Measurements from ENCODE around the gene HEG1. TPM values are rescaled to one million over a fixed set of nuclear protein-coding genes. Genes with fewer than 3 reads are reported as not detected.

The HEG1 gene
- total RNA-seq, 1 experiment from 2014 or later: 34.3 TPM

DNA sequence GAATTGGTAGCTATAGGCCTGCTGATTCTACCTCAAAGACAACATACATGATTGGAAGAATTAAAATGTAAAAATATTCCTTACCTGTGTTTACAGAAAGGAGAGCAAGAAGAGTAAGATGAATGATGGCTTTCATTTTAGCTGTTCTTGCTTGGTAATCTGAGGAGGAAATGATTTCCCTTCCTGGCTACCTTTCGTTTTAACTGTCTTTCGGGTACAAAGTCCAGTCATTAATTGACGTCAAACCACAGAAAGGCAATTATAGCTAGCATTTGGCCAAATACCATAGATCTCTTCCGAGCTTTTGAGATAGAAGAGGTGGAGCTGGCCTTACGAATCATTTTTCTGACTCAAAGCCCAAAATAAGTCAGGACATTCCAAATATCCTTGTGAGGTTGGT, 121.2 kb downstream of the HEG1 start, which contains the start of gene MUC13:
Gene MUC13 (minus strand): TSS at position 175 of the 400 bp plus-strand sequence. CDS start 39 bp downstream, at position 136.
- Histone ChIP-seq H3K27ac (ENCODE audit: low read depth, low read length, poor library complexity, severe bottlenecking) (no peak within 1 kb of the TSS), H3K4me1 (ENCODE audit: insufficient read depth, low read length, poor library complexity, severe bottlenecking) (peaks cover 6% of the 10 kb centered on the region), H3K36me3 (ENCODE audit: insufficient read depth, low read length, poor library complexity, severe bottlenecking) (no peaks in the 10 kb centered on the region), H3K4me3 (ENCODE audit: low read depth, low read length, poor library complexity, severe bottlenecking) (no peak within 1 kb of the TSS), H3K9me3 (ENCODE audit: low read depth, low read length, poor library complexity, severe bottlenecking) (no peaks in the 10 kb centered on the region), H3K27me3 (replicated peaks; ENCODE audit: insufficient read depth, low read depth, low read length, poor library complexity) (no peaks in the 10 kb centered on the region)
- CTCF ChIA-PET: no interaction called here
- DNase-seq (ENCODE audit: low spot score): no peak
- intact Hi-C loops (cut with micrococcal nuclease; ENCODE audit: unreplicated experiment): no loop called here
- TF ChIP-seq, protein P1, sequence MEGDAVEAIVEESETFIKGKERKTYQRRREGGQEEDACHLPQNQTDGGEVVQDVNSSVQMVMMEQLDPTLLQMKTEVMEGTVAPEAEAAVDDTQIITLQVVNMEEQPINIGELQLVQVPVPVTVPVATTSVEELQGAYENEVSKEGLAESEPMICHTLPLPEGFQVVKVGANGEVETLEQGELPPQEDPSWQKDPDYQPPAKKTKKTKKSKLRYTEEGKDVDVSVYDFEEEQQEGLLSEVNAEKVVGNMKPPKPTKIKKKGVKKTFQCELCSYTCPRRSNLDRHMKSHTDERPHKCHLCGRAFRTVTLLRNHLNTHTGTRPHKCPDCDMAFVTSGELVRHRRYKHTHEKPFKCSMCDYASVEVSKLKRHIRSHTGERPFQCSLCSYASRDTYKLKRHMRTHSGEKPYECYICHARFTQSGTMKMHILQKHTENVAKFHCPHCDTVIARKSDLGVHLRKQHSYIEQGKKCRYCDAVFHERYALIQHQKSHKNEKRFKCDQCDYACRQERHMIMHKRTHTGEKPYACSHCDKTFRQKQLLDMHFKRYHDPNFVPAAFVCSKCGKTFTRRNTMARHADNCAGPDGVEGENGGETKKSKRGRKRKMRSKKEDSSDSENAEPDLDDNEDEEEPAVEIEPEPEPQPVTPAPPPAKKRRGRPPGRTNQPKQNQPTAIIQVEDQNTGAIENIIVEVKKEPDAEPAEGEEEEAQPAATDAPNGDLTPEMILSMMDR (conservative IDR thresholded peaks at IDR 0.05; ENCODE audit: low read depth, low read length): no peak
- TF ChIP-seq EZH2 (IDR thresholded peaks at IDR 0.05; ENCODE audit: borderline replicate concordance, low read depth, low read length, poor library complexity, severe bottlenecking): no peak
- no TSS peak for BruUV-seq (replicated peaks)
- POLR2A ChIA-PET (ENCODE audit: low non-redundant PET): no interaction called here

- ChIA-PET CTCF (interaction anchor here (0.6 kb wide), 1 partner anchor 586 kb away, joined by 3 read pairs; no protein-coding TSS in a partner anchor), POLR2A (ENCODE audit: low non-redundant PET) (no interaction called here)
- no peak overlapping the region for H3K27ac ChIP-seq (ENCODE audit: low read depth, low read length, poor library complexity, severe bottlenecking)
- TF ChIP-seq, protein P1 (conservative IDR thresholded peaks at IDR 0.05; ENCODE audit: low read depth, low read length): peak; percentile 88
- no peak for TF ChIP-seq EZH2 (IDR thresholded peaks at IDR 0.05; ENCODE audit: borderline replicate concordance, low read depth, low read length, poor library complexity, severe bottlenecking)
- H3K4me1 ChIP-seq (ENCODE audit: insufficient read depth, low read length, poor library complexity, severe bottlenecking): peaks cover 6% of the 10 kb centered on the region
- intact Hi-C loops (cut with micrococcal nuclease; ENCODE audit: unreplicated experiment): loop anchor here (2.0 kb wide), 2 partner anchors 510 to 656 kb away; no protein-coding TSS in a partner anchor
- no TSS peak for BruUV-seq (replicated peaks)
- H3K27me3 ChIP-seq (replicated peaks; ENCODE audit: insufficient read depth, low read depth, low read length, poor library complexity): no peaks in the 10 kb centered on the region
- no peaks in the 10 kb centered on the region for H3K36me3 ChIP-seq (ENCODE audit: insufficient read depth, low read length, poor library complexity, severe bottlenecking)
- peak; percentile 79 for DNase-seq (ENCODE audit: low spot score)
- H3K9me3 ChIP-seq (ENCODE audit: low read depth, low read length, poor library complexity, severe bottlenecking): no peaks in the 10 kb centered on the region
- no peak overlapping the region for H3K4me3 ChIP-seq (ENCODE audit: low read depth, low read length, poor library complexity, severe bottlenecking)
Measured at GRCh38 chr3:124928333-124929202, 127.2 kb downstream of the HEG1 start.

- peaks cover 2% of the 10 kb centered on the region for H3K4me1 ChIP-seq (ENCODE audit: insufficient read depth, low read length, poor library complexity, severe bottlenecking)
- H3K4me3 ChIP-seq (ENCODE audit: low read depth, low read length, poor library complexity, severe bottlenecking): no peak overlapping the region
- POLR2A ChIA-PET (ENCODE audit: low non-redundant PET): no interaction called here
- intact Hi-C loops (cut with micrococcal nuclease; ENCODE audit: unreplicated experiment): loop anchor here (2.0 kb wide), 2 partner anchors 511 to 657 kb away; no protein-coding TSS in a partner anchor
- CTCF ChIA-PET: no interaction called here
- no peaks in the 10 kb centered on the region for H3K9me3 ChIP-seq (ENCODE audit: low read depth, low read length, poor library complexity, severe bottlenecking)
- no peaks in the 10 kb centered on the region for H3K36me3 ChIP-seq (ENCODE audit: insufficient read depth, low read length, poor library complexity, severe bottlenecking)
- no peak for DNase-seq (ENCODE audit: low spot score)
- no peak overlapping the region for H3K27ac ChIP-seq (ENCODE audit: low read depth, low read length, poor library complexity, severe bottlenecking)
- TF ChIP-seq, protein P1 (conservative IDR thresholded peaks at IDR 0.05; ENCODE audit: low read depth, low read length): no peak
- no peak for TF ChIP-seq EZH2 (IDR thresholded peaks at IDR 0.05; ENCODE audit: borderline replicate concordance, low read depth, low read length, poor library complexity, severe bottlenecking)
- no peaks in the 10 kb centered on the region for H3K27me3 ChIP-seq (replicated peaks; ENCODE audit: insufficient read depth, low read depth, low read length, poor library complexity)
- BruUV-seq (replicated peaks): no TSS peak
Measured at GRCh38 chr3:124927574-124928045, 128.2 kb downstream of the HEG1 start.

All from A673 (cell line).